ENCODE data around the gene TRAPPC5. TPM values are rescaled to one million over a fixed set of nuclear protein-coding genes. Genes with fewer than 3 reads are reported as not detected.

TRAPPC5 gene
- total and polyA plus RNA-seq, 2 experiments from 2014 or later, result 78.3 to 252 TPM

GRCh38 chr19:7715671-7716070 lies 35.0 kb downstream of the TRAPPC5 start:
- no peaks in the 10 kb centered on the region for H3K4me1 ChIP-seq (ENCODE audit: insufficient read depth)
- H3K9me3 Mint-ChIP-seq, result no peaks in the 10 kb centered on the region; the same call in 2 of the 3 replicates
- no peak overlapping the region for H3K27ac Mint-ChIP-seq
- H3K36me3 ChIP-seq (ENCODE audit: insufficient read depth), result no peaks in the 10 kb centered on the region
- no peaks in the 10 kb centered on the region for H3K79me2 ChIP-seq (replicated peaks; ENCODE audit: insufficient read depth)
- H3K4me2 ChIP-seq, result no peak overlapping the region
- no peaks in the 10 kb centered on the region for H4K20me1 ChIP-seq (replicated peaks; ENCODE audit: insufficient read depth)
- H3K27ac ChIP-seq (ENCODE audit: low read depth), result no peak overlapping the region
- no peak overlapping the region for H3K4me3 Mint-ChIP-seq
- peaks cover 6% of the 10 kb centered on the region for H3K27me3 Mint-ChIP-seq (ENCODE audit: insufficient read depth, low read depth, poor library complexity)
- no peaks in the 10 kb centered on the region for H3K36me3 Mint-ChIP-seq (ENCODE audit: low read depth)
- no peaks in the 10 kb centered on the region for H3K4me1 Mint-ChIP-seq
- H3F3A ChIP-seq (replicated peaks; ENCODE audit: low read depth), result no peaks in the 10 kb centered on the region
- H3K4me3 ChIP-seq, result no peak overlapping the region
- no peaks in the 10 kb centered on the region for H3K9me2 ChIP-seq (ENCODE audit: insufficient read depth)
- TF ChIP-seq CREB1 (CRISPR knock-in tag; IDR thresholded peaks at IDR 0.05; ENCODE audit: low read depth) (no peak), CTCF (conservative IDR thresholded peaks at IDR 0.05; ENCODE audit: low read depth in 2 of 2) (no peak), REST (IDR thresholded peaks at IDR 0.05; ENCODE audit: unreplicated experiment) (no peak), ZNF331 (CRISPR knock-in tag; IDR thresholded peaks at IDR 0.05; ENCODE audit: low read depth) (no peak), EZH2 (IDR thresholded peaks at IDR 0.05; ENCODE audit: low read depth, unreplicated experiment) (no peak), STAT1 (IDR thresholded peaks at IDR 0.05; ENCODE audit: unreplicated experiment) (no peak), JUNB (IDR thresholded peaks at IDR 0.05; ENCODE audit: unreplicated experiment) (no peak), ZNF114 (CRISPR knock-in tag; IDR thresholded peaks at IDR 0.05) (no peak), EZH2phosphoT487 (IDR thresholded peaks at IDR 0.05; ENCODE audit: unreplicated experiment) (no peak), POLR2AphosphoS5 (IDR thresholded peaks at IDR 0.05; ENCODE audit: low read depth) (no peak), NANOG (IDR thresholded peaks at IDR 0.05; ENCODE audit: borderline replicate concordance) (no peak)
- TF ChIP-seq, protein P1, sequence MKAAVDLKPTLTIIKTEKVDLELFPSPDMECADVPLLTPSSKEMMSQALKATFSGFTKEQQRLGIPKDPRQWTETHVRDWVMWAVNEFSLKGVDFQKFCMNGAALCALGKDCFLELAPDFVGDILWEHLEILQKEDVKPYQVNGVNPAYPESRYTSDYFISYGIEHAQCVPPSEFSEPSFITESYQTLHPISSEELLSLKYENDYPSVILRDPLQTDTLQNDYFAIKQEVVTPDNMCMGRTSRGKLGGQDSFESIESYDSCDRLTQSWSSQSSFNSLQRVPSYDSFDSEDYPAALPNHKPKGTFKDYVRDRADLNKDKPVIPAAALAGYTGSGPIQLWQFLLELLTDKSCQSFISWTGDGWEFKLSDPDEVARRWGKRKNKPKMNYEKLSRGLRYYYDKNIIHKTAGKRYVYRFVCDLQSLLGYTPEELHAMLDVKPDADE (IDR thresholded peaks at IDR 0.05), result no peak
- TF ChIP-seq, protein P2, sequence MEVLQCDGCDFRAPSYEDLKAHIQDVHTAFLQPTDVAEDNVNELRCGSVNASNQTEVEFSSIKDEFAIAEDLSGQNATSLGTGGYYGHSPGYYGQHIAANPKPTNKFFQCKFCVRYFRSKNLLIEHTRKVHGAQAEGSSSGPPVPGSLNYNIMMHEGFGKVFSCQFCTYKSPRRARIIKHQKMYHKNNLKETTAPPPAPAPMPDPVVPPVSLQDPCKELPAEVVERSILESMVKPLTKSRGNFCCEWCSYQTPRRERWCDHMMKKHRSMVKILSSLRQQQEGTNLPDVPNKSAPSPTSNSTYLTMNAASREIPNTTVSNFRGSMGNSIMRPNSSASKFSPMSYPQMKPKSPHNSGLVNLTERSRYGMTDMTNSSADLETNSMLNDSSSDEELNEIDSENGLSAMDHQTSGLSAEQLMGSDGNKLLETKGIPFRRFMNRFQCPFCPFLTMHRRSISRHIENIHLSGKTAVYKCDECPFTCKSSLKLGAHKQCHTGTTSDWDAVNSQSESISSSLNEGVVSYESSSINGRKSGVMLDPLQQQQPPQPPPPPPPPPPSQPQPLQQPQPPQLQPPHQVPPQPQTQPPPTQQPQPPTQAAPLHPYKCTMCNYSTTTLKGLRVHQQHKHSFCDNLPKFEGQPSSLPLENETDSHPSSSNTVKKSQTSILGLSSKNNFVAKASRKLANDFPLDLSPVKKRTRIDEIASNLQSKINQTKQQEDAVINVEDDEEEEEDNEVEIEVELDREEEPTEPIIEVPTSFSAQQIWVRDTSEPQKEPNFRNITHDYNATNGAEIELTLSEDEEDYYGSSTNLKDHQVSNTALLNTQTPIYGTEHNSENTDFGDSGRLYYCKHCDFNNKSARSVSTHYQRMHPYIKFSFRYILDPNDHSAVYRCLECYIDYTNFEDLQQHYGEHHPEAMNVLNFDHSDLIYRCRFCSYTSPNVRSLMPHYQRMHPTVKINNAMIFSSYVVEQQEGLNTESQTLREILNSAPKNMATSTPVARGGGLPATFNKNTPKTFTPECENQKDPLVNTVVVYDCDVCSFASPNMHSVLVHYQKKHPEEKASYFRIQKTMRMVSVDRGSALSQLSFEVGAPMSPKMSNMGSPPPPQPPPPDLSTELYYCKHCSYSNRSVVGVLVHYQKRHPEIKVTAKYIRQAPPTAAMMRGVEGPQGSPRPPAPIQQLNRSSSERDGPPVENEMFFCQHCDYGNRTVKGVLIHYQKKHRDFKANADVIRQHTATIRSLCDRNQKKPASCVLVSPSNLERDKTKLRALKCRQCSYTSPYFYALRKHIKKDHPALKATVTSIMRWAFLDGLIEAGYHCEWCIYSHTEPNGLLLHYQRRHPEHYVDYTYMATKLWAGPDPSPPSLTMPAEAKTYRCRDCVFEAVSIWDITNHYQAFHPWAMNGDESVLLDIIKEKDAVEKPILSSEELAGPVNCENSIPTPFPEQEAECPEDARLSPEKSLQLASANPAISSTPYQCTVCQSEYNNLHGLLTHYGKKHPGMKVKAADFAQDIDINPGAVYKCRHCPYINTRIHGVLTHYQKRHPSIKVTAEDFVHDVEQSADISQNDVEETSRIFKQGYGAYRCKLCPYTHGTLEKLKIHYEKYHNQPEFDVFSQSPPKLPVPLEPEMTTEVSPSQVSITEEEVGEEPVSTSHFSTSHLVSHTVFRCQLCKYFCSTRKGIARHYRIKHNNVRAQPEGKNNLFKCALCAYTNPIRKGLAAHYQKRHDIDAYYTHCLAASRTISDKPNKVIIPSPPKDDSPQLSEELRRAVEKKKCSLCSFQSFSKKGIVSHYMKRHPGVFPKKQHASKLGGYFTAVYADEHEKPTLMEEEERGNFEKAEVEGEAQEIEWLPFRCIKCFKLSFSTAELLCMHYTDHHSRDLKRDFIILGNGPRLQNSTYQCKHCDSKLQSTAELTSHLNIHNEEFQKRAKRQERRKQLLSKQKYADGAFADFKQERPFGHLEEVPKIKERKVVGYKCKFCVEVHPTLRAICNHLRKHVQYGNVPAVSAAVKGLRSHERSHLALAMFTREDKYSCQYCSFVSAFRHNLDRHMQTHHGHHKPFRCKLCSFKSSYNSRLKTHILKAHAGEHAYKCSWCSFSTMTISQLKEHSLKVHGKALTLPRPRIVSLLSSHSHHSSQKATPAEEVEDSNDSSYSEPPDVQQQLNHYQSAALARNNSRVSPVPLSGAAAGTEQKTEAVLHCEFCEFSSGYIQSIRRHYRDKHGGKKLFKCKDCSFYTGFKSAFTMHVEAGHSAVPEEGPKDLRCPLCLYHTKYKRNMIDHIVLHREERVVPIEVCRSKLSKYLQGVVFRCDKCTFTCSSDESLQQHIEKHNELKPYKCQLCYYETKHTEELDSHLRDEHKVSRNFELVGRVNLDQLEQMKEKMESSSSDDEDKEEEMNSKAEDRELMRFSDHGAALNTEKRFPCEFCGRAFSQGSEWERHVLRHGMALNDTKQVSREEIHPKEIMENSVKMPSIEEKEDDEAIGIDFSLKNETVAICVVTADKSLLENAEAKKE (CRISPR knock-in tag; IDR thresholded peaks at IDR 0.05), result no peak
- no peak for ATAC-seq
- H2AFZ ChIP-seq, result no peak overlapping the region
- no peak for DNase-seq (ENCODE audit: low spot score)
- H3K27me3 ChIP-seq (ENCODE audit: insufficient read depth), result no peaks in the 10 kb centered on the region
